Measurements from ENCODE around the gene FYN.

The FYN gene

GRCh38 chr6:111625099-111625416 is 248.2 kb downstream of the FYN start:
- TF ChIP-seq, protein P1, sequence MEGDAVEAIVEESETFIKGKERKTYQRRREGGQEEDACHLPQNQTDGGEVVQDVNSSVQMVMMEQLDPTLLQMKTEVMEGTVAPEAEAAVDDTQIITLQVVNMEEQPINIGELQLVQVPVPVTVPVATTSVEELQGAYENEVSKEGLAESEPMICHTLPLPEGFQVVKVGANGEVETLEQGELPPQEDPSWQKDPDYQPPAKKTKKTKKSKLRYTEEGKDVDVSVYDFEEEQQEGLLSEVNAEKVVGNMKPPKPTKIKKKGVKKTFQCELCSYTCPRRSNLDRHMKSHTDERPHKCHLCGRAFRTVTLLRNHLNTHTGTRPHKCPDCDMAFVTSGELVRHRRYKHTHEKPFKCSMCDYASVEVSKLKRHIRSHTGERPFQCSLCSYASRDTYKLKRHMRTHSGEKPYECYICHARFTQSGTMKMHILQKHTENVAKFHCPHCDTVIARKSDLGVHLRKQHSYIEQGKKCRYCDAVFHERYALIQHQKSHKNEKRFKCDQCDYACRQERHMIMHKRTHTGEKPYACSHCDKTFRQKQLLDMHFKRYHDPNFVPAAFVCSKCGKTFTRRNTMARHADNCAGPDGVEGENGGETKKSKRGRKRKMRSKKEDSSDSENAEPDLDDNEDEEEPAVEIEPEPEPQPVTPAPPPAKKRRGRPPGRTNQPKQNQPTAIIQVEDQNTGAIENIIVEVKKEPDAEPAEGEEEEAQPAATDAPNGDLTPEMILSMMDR (conservative IDR thresholded peaks at IDR 0.05; ENCODE audit: low read depth, low read length) = no peak
- DNase-seq (ENCODE audit: low read depth) = no peak
- no peak overlapping the region for H3K4me3 ChIP-seq (ENCODE audit: low read depth, low read length)

DNA sequence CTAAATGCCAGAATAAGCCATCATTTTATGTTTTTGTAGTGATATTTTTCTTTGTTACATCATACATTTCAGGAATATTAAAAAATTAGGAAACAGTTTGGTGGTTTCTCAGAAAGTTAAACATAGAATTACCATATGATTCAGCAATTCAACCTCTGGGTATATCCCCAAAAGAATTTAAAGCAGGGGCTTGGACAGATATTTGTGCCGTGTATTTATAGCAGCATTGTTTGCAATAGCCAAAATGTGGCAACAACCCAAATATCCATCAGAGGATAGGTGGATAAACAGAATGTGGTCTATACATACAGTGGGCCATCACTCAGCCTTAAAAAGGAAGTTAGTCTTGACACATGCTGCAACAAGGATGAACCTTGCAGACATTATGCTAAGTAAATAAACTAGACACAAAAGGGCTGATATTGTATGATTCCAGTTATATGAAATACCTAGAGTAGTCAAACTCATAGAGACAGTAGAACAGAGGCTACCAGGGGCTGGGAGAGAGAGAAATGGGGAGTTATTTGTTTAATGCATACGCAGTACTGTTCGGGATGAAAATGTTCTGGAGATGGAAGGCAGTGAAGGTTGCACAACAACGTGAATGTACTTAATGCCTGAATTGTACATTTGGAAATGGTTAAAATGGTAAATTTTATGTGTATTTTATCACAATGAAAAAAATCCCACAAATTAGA is 248.7 kb downstream of the FYN start:
- no peak for DNase-seq (ENCODE audit: low read depth)
- TF ChIP-seq, protein P1 (conservative IDR thresholded peaks at IDR 0.05; ENCODE audit: low read depth, low read length) = no peak
- H3K4me3 ChIP-seq (ENCODE audit: low read depth, low read length) = no peak overlapping the region

DNA sequence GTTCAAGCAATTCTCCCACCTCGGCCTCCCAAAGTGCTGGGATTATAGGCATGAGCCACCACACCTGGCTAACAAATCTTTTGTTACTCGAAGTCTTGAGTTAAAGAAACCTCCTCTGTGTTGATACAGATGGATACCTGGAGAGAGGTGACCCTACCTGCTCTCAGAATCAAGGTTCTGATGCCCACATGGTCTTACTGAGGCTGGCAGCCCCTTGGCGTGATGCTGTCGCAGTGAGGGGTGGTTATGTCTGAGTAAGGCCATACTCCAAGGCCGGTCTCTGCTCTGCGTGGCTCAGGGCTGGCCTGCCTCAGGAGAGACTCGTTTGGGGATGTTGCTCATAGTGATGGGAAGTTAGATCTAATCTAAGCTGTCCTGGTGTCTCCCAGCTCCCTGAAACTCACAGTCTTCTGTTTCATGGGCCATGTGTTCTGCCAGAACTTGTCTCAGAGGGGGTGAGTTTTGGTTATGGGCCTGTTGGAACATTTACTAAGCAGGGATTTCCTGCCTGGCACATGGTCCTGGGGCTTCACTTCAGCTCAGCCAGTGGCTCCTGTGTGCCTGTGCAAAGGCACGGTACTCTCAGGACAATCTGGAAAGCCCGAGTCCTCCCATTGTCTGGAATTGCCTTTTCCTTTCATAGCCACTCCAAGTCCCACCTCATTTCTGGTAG is 250.1 kb downstream of the FYN start:
- no peak for DNase-seq (ENCODE audit: low read depth)
- TF ChIP-seq, protein P1 (conservative IDR thresholded peaks at IDR 0.05; ENCODE audit: low read depth, low read length) = no peak
- H3K4me3 ChIP-seq (ENCODE audit: low read depth, low read length) = no peak overlapping the region

DNA sequence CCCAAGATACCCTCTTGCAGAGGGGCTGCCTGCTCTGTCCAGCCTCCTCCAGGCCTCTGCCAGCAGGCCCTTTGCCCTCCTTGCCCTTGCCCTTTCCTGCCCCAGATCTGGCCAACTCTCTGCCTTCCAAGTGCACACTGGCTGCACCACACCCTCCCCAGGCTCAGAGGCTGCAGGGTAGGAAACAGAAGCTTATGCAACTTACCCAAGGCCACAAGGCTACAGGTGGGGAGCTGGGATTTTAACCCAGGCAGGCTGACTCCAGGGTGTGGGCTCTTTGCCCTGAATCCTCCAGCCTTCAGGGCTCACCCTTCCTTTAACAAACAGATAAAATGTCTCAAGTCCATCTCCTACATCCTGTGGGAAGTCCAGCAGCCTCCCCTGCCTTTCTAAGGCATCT is 253.1 kb downstream of the FYN start:
- TF ChIP-seq, protein P1 (conservative IDR thresholded peaks at IDR 0.05; ENCODE audit: low read depth, low read length) = no peak
- no peak overlapping the region for H3K4me3 ChIP-seq (ENCODE audit: low read depth, low read length)
- no peak for DNase-seq (ENCODE audit: low read depth)

DNA sequence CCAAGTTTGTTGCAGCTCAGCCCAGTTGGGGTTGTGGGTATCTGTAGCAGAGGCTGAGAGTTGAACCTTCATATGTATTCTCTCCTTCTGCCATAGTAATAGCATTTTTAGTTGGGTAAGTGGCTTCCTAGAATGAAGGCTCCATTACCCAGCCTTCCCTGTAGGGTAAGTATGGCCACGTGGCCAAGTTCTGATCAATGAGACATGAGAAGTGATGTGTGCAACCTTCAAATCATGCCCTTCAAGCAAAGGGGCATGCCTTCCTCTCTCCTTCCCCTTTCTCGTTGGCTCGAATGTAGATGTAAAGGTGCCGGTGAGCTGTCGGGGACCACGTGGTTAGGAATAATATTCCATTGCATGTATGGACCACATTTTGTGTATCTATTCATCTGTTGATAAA is 254.8 kb downstream of the FYN start:
- TF ChIP-seq, protein P1 (conservative IDR thresholded peaks at IDR 0.05; ENCODE audit: low read depth, low read length) = no peak
- DNase-seq (ENCODE audit: low read depth) = no peak
- H3K4me3 ChIP-seq (ENCODE audit: low read depth, low read length) = no peak overlapping the region

GRCh38 chr6:111617149-111617548 is 256.1 kb downstream of the FYN start:
- H3K4me3 ChIP-seq (ENCODE audit: low read depth, low read length) = no peak overlapping the region
- TF ChIP-seq, protein P1 (conservative IDR thresholded peaks at IDR 0.05; ENCODE audit: low read depth, low read length) = no peak
- DNase-seq (ENCODE audit: low read depth) = no peak

All from choroid plexus epithelial cell (primary cell).